ENCODE data around the gene CSGALNACT2. TPM values are rescaled to one million over a fixed set of nuclear protein-coding genes. Genes with fewer than 3 reads are reported as not detected.

Gene CSGALNACT2
- total and polyA plus RNA-seq, 2 of the 13 experiments (the other 11 are each of a cell fraction or from before 2014, with no cell fraction given): 3.3 to 7.1 TPM

- TF ChIP-seq ZNF580 (CRISPR knock-in tag; IDR thresholded peaks at IDR 0.05; ENCODE audit: borderline replicate concordance, low read depth): no peak
These were observed 16.1 kb upstream of the CSGALNACT2 start (continued) for GRCh38 chr10:43122096-43122495.

GRCh38 chr10:43122826-43123225 lies 15.4 kb upstream of the CSGALNACT2 start:
- H3K4me3 ChIP-seq (replicated peaks in 1 of 3; ENCODE audit: insufficient read depth in 1 of 3, low read depth in 2 of 3, low read length in 3 of 3): no peak overlapping the region
- 15% methylated on average over 7 of the region's 7 CpGs for whole genome bisulfite sequencing (ENCODE audit: low lambda C conversion rate)
- no peaks in the 10 kb centered on the region for H3K4me1 ChIP-seq (ENCODE audit: insufficient read depth, low read length)
- H3K27me3 ChIP-seq (ENCODE audit: control insufficient read depth in 1 of 2, insufficient read depth in 2 of 2, low read length in 2 of 2): peaks cover 6 to 78% of the 10 kb centered on the region in 2 experiments; a peak in 4 of 5 replicates
- H3K9me3 ChIP-seq (ENCODE audit: low read length): no peaks in the 10 kb centered on the region
- no peaks in the 10 kb centered on the region for H4K20me1 ChIP-seq (ENCODE audit: insufficient read depth, low read length)
- no peak overlapping the region for H3K27ac ChIP-seq (ENCODE audit: extremely low read length, insufficient read depth, low read length)
- no peaks in the 10 kb centered on the region for H3K36me3 ChIP-seq (replicated peaks in 1 of 2; ENCODE audit: control insufficient read depth in 1 of 2, insufficient read depth in 2 of 2, low read length in 2 of 2)
- no TSS peak for BruUV-seq (replicated peaks)
- in situ Hi-C loops (cut with HindIII; ENCODE audit: extremely low pct_ligation_motif_present, low pct_unique_long_range_greater_than_20kb) (no loop called here), intact Hi-C loops (cut with micrococcal nuclease; ENCODE audit: unreplicated experiment) (no loop called here)
- no peak for DNase-seq (ENCODE audit: low spot score)
- CTCF ChIA-PET (ENCODE audit: low intra/inter-chr PET ratio, low total read pairs): no interaction called here
- H3K9ac ChIP-seq (ENCODE audit: insufficient read depth, low read depth, low read length): no peak overlapping the region
- ATAC-seq: no peak
- H3K4me2 ChIP-seq (ENCODE audit: low read depth, low read length): no peak overlapping the region
- no peak for TF ChIP-seq HBP1 (CRISPR knock-in tag; IDR thresholded peaks at IDR 0.05; ENCODE audit: low read depth)
- TF ChIP-seq MLLT10 (CRISPR knock-in tag; IDR thresholded peaks at IDR 0.05): no peak
- no peak for TF ChIP-seq KLF16 (CRISPR knock-in tag; IDR thresholded peaks at IDR 0.05)
- FAIRE-seq: no peak
- POLR2A ChIA-PET: no interaction called here
- H3K79me2 ChIP-seq (ENCODE audit: insufficient read depth, low read length): no peaks in the 10 kb centered on the region
- H2AFZ ChIP-seq (ENCODE audit: low read length): no peak overlapping the region

Data from HepG2 (cell line).